PC-9 (cell line): ENCODE measurements around the gene POU6F2.

ENCODE experiments used
- CTCF ChIP-seq: fragments of 200-600 bp; sonication (generic); conservative IDR thresholded peaks from 2 replicates; pipeline ENCODE4 v1.6.1; 2017; ENCODE audit warnings: mixed run types, antibody characterized with exemption, mild to moderate bottlenecking, moderate library complexity
- EZH2 ChIP-seq: fragments of 200-600 bp; sonication (generic); IDR thresholded peaks from 2 replicates; pipeline ENCODE4 v1.8.0; 2017; ENCODE audit warnings: antibody characterized with exemption, low read depth

- TF ChIP-seq CTCF (no peak), EZH2 (no peak)
These were observed 114.1 kb downstream of the POU6F2 start for GRCh38 chr7:39091774-39092173.
